ENCODE data around the gene AKT3.
"Not testable (repeated sequence)": the region's sequence is repeated elsewhere in the genome, so short reads cannot be mapped to it uniquely, and the experiment has no call there.

The AKT3 gene

GRCh38 chr1:243595527-243596210 lies 254.4 kb downstream of the AKT3 start:
- FAIRE-seq = no peak

DNA sequence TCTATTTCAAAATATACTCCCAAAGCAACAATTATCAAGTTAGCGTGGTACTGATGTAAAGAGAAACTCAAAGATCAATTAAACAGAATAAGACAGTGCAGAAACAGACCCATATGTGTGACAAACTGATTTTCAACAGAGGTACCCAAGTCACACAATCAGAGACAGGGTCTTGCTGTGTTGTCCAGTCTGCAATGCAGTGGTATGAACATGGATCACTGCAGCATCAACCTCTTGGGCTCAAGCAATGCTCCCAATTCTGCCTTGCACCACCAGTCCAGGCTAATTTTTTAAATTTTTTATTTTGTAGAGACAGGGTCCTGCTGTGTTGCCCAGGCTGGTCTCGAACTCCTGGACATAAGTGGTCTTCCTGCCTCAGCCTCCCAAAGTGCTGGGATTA lies 255.6 kb downstream of the AKT3 start:
- FAIRE-seq = no peak

GRCh38 chr1:243589286-243589685 lies 260.8 kb downstream of the AKT3 start:
- FAIRE-seq = not testable (repeated sequence)

GRCh38 chr1:243587823-243588560 lies 262.1 kb downstream of the AKT3 start:
- no peak for FAIRE-seq

- FAIRE-seq = no peak
Measured at GRCh38 chr1:243587285-243587684, 262.8 kb downstream of the AKT3 start.

GRCh38 chr1:243585982-243586381 lies 264.1 kb downstream of the AKT3 start:
- FAIRE-seq = no peak

DNA sequence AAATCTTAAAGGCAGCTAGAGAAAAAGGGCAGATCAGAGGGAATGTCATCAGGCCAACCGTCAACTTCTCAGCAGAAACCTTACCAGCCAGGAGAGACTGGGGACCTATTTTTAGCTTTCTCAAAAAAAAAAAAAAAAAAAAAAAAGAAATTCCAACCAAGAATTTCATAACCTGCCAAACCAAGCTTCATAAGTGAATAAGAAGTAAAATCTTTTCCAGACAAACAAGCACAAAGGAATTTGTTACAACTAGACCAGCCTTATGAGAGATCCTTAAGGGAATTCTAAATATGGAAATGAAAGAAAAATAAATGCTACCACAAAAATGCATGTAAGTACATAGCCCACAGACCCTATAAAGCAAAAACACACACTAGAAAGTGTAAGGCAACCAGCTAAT lies 267.7 kb downstream of the AKT3 start:
- no peak for FAIRE-seq

- no peak for FAIRE-seq
Measured at GRCh38 chr1:243580984-243581383, 269.1 kb downstream of the AKT3 start.

GRCh38 chr1:243580072-243580471 lies 270.0 kb downstream of the AKT3 start:
- no peak for FAIRE-seq

DNA sequence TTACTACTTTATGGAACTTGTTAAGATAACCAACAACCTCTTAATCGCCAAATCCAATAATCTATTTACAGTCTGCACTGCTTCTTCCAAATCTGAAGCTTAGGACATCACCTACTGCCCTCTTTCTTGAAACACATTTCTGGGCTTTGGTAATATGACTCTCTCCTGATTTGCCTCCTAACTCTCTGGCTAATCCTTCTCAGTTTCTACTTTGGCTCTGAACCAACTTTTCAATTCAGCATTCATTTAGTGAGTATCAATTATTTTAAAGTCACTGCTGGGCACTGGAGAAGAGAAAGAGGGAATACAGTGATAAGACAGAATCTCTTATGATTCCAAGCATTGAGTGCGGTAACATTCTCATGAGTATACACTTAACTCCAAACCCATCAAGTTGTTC lies 275.0 kb downstream of the AKT3 start:
- no peak for FAIRE-seq

GRCh38 chr1:243572940-243573339 lies 277.1 kb downstream of the AKT3 start:
- FAIRE-seq = no peak

- no peak for FAIRE-seq
Measured at GRCh38 chr1:243568793-243569192, 281.2 kb downstream of the AKT3 start.

DNA sequence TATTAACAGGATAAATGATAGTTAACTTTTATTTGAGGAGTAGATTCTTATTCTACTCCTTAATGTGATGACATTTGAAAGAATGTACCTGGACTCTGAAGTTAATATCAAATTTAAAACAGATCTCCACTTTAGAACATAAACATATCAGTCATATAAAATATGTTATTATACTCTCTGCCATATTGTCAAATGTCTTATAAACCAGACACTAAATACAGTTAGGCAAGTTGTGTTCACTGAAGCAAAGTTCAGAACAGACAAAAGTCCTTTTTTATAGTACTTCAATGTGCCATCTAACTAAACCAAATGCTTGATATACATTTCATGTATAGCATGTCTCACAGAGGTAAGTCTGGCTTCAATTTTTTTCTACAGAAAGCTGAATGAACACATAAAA lies 285.2 kb downstream of the AKT3 start:
- FAIRE-seq = no peak

GRCh38 chr1:243563732-243564131 lies 286.3 kb downstream of the AKT3 start:
- FAIRE-seq = no peak

GRCh38 chr1:243562473-243562872 lies 287.6 kb downstream of the AKT3 start:
- no peak for FAIRE-seq

DNA sequence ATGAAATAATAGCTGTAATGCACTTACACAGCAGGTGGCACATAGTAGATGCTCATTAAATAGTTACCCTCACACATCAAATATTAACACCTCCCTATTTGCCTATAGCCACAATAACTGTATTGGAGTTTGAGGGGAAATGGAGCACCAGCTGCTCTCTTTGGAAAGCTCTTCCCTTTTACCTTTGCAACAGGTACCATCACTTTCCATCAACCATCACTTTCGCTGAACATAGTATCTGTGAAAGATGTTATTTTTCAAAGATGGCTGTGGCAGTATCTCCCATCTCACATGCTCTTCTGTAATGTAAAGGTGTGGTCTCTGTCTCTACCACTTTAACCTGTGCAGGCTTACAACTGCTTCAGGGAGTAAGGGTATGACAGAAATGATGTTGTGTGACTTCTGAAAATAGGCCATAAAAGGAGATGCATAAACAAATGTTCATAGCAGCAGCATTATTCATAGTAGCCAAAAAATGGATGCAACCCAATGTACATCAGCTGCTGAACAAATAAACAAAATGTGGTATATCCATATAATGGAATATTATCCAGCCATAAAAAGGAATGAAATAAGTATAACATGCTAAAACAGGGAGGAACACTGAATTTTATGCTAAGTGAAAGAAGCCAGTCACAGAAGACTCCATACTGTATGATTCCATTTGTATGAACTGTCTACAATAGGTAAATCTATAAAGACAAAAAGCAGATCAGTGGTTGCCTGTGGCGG lies 288.3 kb downstream of the AKT3 start:
- FAIRE-seq = no peak

GRCh38 chr1:243559575-243560162 lies 290.4 kb downstream of the AKT3 start:
- no peak for FAIRE-seq

DNA sequence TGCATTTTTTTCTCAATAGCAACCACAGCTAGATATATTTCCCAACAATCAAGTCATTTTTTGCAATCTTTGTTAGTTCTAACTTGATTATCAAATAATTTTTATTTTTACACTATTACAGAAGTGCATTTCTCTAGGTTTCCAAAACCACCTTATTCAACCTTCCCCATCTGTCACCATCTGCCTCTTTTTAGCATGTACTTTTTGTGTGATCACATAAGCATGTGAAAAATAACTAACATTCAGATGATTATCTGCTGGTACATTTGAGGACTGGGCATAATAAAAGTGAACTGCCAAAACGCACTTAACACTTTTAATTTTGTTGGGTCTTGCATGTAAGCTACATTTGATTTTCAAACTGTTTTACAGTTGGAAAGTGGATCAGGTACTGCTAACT lies 291.5 kb downstream of the AKT3 start:
- no peak for FAIRE-seq

DNA sequence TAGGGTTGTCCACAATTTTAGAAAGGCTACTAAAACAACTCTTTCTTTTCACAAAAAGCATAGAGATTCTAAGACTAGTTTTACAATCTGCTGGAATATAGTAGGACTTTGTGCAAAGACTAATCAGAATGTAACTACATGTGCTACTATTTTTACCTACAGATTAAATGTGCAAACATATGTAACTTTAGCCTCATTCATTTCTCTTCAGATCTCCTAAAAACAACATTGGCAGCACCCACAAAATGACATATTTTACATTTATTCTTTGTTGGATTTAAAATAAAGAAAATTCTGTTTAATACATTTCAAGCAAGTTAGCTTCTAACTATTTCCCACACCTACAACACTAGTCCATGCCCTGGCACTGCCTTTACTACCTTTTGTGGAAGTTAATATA lies 292.2 kb downstream of the AKT3 start:
- FAIRE-seq = no peak

DNA sequence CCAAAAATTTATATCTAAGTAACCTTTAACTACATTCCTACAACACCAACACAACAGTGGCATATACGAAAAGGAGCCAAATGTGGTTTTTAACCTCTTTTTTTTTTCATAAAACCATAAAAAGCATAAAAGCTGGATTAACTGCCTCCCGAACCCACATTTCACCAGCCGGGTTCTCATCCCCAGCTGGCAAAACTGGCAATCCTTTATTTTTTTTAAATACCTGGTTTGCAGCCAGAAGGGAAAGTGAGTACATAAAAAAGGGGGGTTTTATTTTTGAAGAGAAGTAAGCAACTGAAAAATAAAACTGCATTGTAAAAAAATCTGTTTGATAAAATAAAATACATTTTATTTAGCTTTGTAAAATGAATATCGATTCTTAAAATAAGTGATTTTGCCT lies 295.4 kb downstream of the AKT3 start:
- no peak for FAIRE-seq

DNA sequence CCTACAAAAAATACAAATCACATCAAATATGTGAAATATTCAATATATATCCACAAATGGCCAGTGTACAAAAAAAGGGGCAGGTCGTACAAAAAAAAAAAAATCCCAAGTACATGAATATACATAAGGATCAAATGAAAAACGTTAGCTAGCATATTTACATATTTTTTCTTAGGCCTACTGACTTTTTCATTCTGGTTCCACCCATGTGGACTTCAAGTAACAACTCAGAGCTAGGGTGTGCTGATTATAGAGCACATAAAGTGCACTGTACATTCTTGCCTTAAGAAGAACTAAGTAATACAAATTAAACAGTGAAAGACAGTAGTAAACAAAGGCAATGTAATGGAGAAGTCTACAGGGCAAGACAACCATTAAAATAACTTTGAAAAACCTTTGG lies 297.0 kb downstream of the AKT3 start:
- no peak for FAIRE-seq

- FAIRE-seq = no peak
Measured at GRCh38 chr1:243550276-243550675, 299.8 kb downstream of the AKT3 start.

- FAIRE-seq = no peak
Measured at GRCh38 chr1:243549791-243550190, 300.3 kb downstream of the AKT3 start.

DNA sequence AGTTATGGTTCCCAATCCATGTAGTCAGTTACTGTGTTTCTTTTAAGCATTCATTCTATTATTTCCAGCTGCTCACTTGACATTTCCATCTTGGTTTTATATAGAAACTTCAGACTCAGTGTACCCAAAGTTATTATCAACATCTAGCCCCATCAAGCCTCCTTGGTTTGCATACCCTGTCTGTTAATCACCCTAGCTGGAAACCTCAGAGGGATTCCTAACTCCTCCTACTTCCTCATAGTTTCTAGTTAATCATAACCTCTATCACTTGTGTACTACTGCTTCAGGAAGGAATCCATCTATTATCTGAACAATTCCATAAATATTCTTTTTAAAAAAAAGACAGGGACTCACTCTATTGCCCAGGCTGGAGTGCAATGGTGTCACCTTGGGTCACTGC lies 300.9 kb downstream of the AKT3 start:
- no peak for FAIRE-seq

Measured in A204.1 (cell line).